Measurements from ENCODE around the gene USP46.

USP46 gene

DNA sequence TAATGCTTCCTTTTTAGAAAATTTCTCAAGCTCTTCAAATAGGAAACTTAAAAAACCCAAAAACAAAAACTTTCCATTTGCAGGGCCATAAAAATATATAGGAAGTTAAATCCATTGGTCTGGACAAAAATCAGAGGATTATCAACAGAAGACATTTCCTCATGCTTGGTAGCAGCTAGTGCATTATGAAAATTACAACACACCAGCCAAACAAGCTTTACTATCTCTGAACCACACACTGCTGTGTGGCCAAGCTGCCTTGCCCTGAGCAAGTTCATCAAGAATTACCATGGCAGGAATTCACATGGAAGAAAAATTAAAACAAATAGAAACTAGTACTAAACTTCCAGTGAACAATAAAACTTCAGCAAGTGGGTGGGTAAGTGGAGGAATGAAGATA, 3.6 kb downstream of the USP46 start:
- no peak for DNase-seq

DNA sequence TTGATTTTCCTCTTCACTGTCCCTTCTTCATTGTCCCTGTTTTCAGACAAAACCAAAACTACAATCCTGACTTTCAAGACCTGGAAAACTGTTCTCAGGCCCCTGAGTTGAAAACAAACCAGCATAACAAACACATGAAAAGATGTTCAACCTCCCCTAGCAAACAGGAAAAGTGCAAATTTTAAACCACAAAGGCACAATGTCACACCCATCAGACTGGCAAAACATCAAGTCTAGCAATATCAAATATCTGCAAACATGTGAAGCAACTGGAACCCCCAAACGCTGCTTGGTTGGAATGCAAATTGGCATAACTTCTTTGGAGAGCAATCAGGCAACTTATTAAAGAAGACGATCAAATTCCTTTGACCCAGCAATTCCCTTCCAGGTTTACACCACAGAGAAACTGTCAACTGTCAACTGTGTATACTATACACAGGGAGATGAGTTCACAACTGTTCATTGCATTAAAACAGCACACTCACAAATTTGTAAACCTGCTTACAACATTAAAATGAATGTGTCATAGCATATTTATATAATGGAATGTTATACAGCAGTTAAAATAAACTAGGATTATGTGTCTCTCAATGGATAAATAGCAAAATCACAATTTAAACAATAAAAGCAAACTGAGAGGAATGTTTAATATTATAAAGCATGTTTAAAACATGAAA, 7.0 kb downstream of the USP46 start:
- no peak for DNase-seq

DNA sequence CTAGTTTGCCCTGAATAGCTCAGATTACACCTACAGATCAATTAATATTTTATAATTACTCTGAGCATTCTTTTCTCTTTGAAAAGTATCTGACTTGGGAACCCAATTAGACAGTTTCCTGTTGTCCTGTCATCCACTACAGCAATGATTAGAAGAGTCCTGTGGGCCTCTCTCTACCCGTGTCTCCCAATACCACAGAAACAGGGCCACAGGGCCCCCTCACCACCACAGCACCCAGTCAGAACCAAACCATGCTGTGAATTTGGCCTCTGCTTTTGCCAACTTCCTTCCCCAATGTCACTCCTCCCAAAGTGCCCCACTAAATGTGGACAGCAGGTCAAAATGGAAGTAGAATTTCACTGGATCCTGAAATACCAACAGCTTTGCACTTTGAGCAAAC, 10.3 kb downstream of the USP46 start:
- DNase-seq: no peak

GRCh38 chr4:52646741-52647140, 12.4 kb downstream of the USP46 start:
- no peak for DNase-seq

GRCh38 chr4:52646096-52646495, 13.0 kb downstream of the USP46 start:
- DNase-seq: no peak

- DNase-seq: no peak
Measured at GRCh38 chr4:52645300-52645699, 13.8 kb downstream of the USP46 start.

GRCh38 chr4:52643785-52644244, 15.3 kb downstream of the USP46 start:
- peak in 2 of 3 experiments; percentile 25 to 46 for DNase-seq

- DNase-seq: no peak
Measured at GRCh38 chr4:52643190-52643589, 15.9 kb downstream of the USP46 start.

GRCh38 chr4:52641854-52642563, 17.1 kb downstream of the USP46 start:
- DNase-seq: no peak

DNA sequence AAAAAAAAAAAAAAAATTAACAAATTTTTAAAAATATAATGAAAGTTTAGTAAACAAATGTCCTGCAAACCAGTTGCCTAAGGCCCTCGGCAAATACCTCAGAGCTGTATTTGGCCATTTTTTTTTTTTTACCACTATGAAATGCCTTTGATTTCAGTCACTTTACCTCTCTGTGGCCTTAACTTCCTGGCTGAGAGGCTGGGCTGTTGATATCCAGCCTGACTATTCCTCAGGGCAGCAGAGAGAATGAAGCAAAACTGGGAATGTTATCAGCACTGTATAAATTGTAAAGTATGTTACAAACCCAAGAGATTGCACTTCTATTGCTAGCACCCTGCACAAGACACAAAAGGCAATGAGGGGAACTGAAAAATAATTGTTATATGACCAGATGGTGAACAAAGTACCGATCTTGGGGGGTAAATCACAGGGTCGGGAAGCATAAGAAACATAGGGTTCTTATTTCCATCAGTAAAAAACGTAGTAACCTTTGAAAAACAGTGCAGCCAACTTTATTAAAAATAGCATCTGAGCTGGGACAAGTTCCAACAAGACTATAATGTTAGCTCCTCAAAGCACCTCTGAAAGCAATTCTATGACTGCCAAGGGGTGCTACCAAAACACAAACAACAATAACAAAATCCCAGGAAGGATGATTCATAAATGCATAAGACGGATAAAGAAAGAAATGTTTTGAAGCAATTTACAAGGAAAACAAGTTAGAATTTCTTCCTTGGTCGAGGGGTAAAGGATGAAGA, 18.1 kb downstream of the USP46 start:
- DNase-seq: no peak

- no peak for DNase-seq
Measured at GRCh38 chr4:52638717-52639116, 20.4 kb downstream of the USP46 start.

DNA sequence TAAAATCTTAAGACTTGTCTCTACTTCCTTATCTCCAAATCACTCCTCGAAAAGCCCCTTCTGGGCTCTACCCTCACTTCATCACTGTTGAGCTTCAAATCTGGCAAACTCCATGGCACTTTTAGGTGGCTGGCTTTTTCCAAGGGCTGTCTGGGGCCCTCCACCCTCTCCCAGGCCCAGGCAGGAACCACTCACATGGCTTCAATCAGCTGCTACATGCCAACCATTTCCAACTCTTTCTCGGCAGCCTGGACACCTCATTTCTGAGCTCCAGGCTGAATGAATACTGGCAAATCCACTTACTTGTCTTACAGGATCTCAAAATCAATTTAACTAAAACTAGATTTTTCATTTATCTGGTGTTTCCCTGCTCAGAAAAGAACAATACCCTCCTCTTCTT, 22.0 kb downstream of the USP46 start:
- no peak for DNase-seq

DNA sequence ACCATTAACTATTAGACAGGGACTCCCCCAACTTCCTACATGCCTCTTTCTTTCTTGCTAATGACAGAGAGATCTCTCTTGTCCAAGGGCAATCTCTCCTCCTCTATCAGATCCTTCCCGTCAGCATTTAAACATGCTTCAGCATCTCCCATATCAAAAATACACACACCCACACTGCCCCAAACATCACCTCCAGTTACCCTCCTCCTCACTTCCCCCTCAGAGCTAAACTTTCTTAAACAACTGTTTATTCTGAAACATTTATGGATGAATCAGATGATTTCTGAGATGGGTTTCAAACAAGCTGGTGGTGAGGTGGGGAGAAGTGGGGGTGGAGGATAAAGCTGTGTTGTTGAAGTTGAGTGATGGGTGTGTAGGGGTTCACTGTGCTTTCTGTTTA, 23.5 kb downstream of the USP46 start:
- DNase-seq: no peak

DNA sequence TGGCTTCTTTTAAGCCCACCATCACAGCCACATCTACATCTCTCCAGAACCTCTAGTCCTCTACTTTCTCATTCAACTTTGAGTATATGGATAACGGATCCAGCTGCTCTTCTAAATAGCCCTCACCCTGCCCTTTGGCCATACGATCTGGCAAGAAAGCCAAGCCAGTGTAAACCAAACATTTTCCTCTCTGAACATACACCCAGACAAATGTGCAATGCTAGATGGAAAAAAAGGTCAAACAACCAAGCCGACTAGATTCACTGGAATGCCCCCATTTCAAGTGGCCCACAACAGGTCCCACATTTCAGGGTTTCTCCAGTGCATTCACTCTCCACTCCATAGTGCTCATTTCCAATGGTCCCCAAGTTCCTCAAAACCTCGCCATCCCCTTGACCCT, 24.0 kb downstream of the USP46 start:
- DNase-seq: no peak

GRCh38 chr4:52633846-52634245, 25.3 kb downstream of the USP46 start:
- DNase-seq: no peak

DNA sequence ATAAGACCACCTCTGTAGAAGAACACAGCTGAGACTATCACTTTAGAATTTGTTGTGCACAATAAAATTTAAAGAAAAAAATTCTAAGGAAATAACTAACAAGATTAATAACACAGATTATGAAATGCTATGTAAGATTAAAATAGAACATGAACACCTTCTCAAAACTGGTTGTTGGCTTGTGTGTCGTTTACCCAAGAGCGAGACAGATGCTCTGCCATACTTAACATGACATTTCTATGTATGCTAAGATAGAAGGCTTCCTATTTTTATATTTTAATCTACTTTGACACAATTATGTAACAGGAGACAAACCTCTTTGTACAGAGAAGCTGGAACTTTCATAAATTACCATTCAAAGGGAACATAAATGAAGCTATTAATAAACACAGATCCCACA, 30.1 kb downstream of the USP46 start:
- no peak for DNase-seq

- DNase-seq: no peak
Measured at GRCh38 chr4:52628543-52628942, 30.6 kb downstream of the USP46 start.

DNA sequence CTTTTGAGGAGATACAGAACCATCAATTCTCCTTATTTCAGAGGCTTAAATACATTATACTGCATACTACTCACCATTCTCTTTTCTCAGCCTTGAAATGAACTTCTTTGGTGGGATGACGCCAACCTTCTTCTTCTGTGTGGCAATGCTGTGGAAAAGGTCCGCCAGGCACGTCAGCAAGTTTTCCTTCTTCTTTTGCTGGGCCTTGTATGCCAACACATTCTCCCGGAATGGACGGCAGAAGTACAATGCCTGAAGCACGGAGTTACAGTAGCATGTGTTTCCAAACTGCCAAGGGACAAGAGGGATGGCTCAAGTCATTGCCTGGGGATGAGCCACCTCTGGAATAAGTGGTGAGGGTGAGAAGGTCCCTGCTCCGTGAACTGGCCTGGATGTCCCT, 31.2 kb downstream of the USP46 start:
- no peak for DNase-seq

DNA sequence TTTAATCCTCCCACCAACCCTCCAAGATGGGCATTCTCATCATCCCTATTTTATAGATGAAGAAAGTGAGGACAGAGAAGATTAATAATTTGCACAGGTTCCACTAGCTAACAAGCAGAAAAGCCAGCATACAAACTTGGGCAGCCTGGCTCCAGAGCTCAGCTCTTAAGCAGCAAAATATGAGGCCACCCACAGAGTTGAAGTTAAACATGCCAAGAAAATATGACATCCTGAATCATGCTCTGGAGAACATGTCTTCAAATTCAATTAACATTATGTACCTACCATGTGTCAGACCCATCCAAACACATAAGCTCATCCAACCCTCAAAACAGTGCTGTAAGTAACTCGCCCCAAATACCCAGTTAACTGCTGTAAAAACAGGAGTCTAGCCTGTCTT, 33.9 kb downstream of the USP46 start:
- no peak for DNase-seq

GRCh38 chr4:52622564-52622963, 36.5 kb downstream of the USP46 start:
- no peak for DNase-seq

DNA sequence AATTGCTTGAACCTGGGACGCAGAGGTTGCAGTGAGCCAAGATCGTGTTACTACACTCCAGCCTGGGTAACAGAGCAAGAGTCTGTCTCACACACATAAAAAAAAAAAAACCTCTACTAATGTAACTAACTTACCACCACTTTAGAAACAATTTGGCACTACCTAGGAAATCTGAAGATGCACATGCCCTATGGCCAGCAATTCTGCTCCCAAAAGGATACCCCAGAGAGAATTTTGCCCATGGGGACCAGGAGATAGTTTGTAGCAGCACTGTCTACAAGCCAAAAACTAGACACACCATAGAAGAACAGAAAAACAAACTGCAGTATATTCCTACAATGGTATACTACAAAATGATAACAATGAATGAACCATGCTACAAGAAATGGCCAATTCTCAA, 37.5 kb downstream of the USP46 start:
- no peak for DNase-seq

DNA sequence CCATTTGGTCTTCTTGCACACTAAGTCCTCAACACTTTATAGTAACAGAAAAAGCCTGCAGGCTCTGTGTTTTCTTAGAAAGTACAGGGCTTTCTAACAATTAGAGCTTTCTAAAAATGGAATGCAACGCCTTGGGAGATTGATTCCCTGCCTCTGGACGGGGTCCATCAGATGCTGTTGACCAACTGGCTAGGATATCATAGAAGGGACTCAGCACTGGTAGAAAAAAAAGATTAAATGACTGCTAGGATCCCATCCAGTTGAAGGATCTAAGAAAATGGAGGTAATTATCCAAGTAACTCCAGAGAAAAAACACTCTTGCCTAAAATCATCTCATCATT, 39.5 kb downstream of the USP46 start:
- no peak for DNase-seq

DNA sequence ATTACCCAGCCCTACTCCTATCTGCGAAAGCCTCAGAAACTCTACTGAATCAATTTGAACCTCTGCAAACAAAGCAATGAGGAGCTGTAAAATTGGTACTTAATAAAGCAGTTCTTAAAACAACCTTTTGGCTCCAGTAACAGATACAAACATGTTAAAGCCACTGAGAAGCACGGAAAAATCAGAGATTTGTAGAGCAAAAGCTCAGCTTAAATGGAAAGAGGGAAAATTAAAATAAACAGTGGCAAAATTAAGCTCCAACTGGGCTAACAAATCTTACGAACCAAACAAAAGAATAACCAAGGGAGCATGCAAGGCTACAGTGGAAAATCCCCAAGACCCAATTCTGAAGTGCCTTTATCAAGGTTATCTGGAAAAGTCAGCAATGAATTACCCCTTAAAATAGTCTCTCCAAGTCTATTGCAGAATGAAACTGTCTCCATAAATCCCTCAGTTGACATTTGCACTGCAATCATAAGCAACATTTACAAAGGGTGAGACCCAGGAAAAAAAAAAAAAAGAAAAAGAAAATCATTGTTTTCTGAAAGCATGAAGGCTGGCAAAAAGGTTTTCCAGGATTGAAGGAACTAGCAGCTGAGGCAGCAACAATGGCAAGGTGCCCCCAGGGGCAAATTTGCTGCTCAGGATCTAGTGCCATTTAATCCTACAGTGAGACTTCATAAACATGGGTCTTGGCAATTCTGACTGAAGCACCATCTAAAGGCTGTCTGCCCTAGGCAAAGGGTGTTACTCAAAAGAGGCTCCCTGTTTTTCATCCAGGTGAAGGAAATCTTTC, 40.1 kb downstream of the USP46 start:
- peak; percentile 15 to 51 (median 27) for DNase-seq
